GM12872 (cell line): ENCODE measurements around the gene ALB.

Source experiments
- CTCF ChIP-seq: IDR thresholded peaks from 3 replicates; pipeline ENCODE4 v1.5.1; 2011; ENCODE audit warnings: low read depth, mild to moderate bottlenecking, low read length, moderate library complexity; ENCODE audit not compliant: insufficient read depth

The ALB gene

GRCh38 chr4:73410916-73411730 is 7.0 kb downstream of the ALB start:
- no peak for TF ChIP-seq CTCF

- TF ChIP-seq CTCF, result no peak
Observed at GRCh38 chr4:73411731-73412414, 7.8 kb downstream of the ALB start.

GRCh38 chr4:73413294-73413755 is 9.2 kb downstream of the ALB start:
- no peak for TF ChIP-seq CTCF

GRCh38 chr4:73414936-73415271 is 10.8 kb downstream of the ALB start:
- no peak for TF ChIP-seq CTCF

- TF ChIP-seq CTCF, result no peak
Observed at GRCh38 chr4:73415807-73416238, 11.7 kb downstream of the ALB start.

GRCh38 chr4:73416423-73417087 is 12.5 kb downstream of the ALB start:
- TF ChIP-seq CTCF, result no peak

GRCh38 chr4:73417342-73417741 is 13.3 kb downstream of the ALB start:
- no peak for TF ChIP-seq CTCF
